Measurements from ENCODE around the gene DCD.

Gene DCD

DNA sequence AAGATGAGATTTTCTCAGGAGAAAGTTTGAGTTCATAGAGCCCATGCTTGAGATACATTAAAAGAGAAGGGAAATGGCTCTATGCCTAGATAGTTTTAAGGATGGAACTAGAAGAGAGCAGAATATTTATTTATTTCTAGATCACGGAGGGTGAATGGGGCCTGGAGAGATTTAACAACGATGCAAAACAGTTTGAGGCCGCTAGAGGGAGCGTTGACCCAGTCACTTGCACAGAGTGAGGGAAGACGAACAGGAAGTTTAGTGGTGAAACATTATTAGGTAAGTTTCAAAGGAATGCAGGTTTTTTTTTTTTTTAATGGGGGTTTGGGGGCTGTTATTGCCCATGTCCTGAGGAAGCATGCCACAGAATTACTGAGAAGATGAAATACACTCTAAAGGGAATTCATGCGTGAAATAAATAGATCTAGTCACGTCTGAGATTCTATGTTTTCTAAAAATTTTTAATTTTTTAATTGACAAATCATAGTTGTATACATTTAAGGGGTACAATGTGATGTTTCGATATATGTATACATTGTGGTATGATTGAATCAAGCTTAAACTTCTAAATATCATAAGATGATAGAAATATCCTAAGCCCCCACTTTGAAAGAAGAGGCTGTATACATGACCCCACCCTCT lies 44.9 kb downstream of the DCD start:
- peak; percentile 76 to 91 (median 88) for DNase-seq
- peaks cover 0 to 2% (median 0%) of the 10 kb centered on the region in 5 experiments for H3K27me3 ChIP-seq (replicated peaks in 2 of 5; ENCODE audit: control insufficient read depth in 4 of 5, insufficient read depth in 5 of 5, low read length in 4 of 5)
- CTCF ChIA-PET: interaction anchor here (0.6 to 4.7 kb wide), 9 partner anchors 10 to 100 kb away, joined by 3 to 20 read pairs (median 5); no protein-coding TSS in a partner anchor
- no peak overlapping the region for H3K27ac ChIP-seq (ENCODE audit: insufficient read depth in 1 of 2, low read depth in 1 of 2, low read length in 2 of 2, poor library complexity in 1 of 2, severe bottlenecking in 2 of 2)
- no peaks in the 10 kb centered on the region for H3K4me1 ChIP-seq (ENCODE audit: control extremely low read depth in 1 of 4, control insufficient read depth in 4 of 4, insufficient read depth in 4 of 4, low read length in 3 of 4)
- 0% methylated on average over 4 of the region's 8 CpGs for WGBS (ENCODE audit: insufficient coverage)
- no peaks in the 10 kb centered on the region for H3K36me3 ChIP-seq (ENCODE audit: control insufficient read depth in 4 of 4, insufficient read depth in 4 of 4, low read length in 3 of 4)
- POLR2A ChIA-PET: interaction anchor here (0.6 kb wide), 1 partner anchor 375 kb away, joined by 5 read pairs; no protein-coding TSS in a partner anchor
- no peak overlapping the region for H3K4me3 ChIP-seq (ENCODE audit: control insufficient read depth in 1 of 7, extremely low read depth in 1 of 7, insufficient read depth in 4 of 7, low read depth in 2 of 7, low read length in 6 of 7)
- H3K9me3 ChIP-seq (ENCODE audit: control extremely low read depth in 1 of 5, control insufficient read depth in 4 of 5, insufficient read depth in 2 of 5, low read depth in 1 of 5, low read length in 4 of 5): no peaks in the 10 kb centered on the region

DNA sequence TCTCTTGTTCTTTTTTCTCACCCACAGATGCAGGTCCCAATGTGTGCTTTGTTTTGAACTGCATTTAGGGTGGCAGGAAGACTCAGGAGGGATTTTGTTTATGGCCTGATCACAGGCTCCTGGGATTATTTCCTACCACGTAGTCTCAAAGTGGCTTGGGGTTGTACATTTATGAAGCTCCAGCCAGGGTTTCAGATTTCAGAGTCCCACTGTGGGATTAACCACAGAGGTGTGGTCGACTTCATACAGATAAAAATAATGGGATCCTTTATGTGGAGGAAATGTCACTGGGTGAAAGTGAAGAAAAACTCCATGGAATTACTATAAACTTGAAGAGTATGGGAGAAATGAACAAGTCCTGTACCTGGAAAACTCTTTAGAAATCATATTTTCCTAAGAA lies 45.5 kb downstream of the DCD start:
- CTCF ChIA-PET: interaction anchor here (0.8 to 2.3 kb wide), 7 partner anchors 10 to 56 kb away, joined by 3 to 11 read pairs (median 4); no protein-coding TSS in a partner anchor
- H3K9me3 ChIP-seq (ENCODE audit: control extremely low read depth in 1 of 5, control insufficient read depth in 4 of 5, insufficient read depth in 2 of 5, low read depth in 1 of 5, low read length in 4 of 5): no peaks in the 10 kb centered on the region
- H3K36me3 ChIP-seq (ENCODE audit: control insufficient read depth in 4 of 4, insufficient read depth in 4 of 4, low read length in 3 of 4): no peaks in the 10 kb centered on the region
- H3K4me3 ChIP-seq (ENCODE audit: control insufficient read depth in 1 of 7, extremely low read depth in 1 of 7, insufficient read depth in 4 of 7, low read depth in 2 of 7, low read length in 6 of 7): no peak overlapping the region
- POLR2A ChIA-PET: interaction anchor here (0.6 kb wide), 1 partner anchor 376 kb away, joined by 5 read pairs; no protein-coding TSS in a partner anchor
- no peak for DNase-seq
- 100% methylated on average over 1 of the region's 2 CpGs for WGBS (ENCODE audit: insufficient coverage)
- H3K27ac ChIP-seq (ENCODE audit: insufficient read depth in 1 of 2, low read depth in 1 of 2, low read length in 2 of 2, poor library complexity in 1 of 2, severe bottlenecking in 2 of 2): no peak overlapping the region
- H3K27me3 ChIP-seq (replicated peaks in 2 of 5; ENCODE audit: control insufficient read depth in 4 of 5, insufficient read depth in 5 of 5, low read length in 4 of 5): peaks cover 0 to 2% (median 0%) of the 10 kb centered on the region in 5 experiments
- no peaks in the 10 kb centered on the region for H3K4me1 ChIP-seq (ENCODE audit: control extremely low read depth in 1 of 4, control insufficient read depth in 4 of 4, insufficient read depth in 4 of 4, low read length in 3 of 4)

DNA sequence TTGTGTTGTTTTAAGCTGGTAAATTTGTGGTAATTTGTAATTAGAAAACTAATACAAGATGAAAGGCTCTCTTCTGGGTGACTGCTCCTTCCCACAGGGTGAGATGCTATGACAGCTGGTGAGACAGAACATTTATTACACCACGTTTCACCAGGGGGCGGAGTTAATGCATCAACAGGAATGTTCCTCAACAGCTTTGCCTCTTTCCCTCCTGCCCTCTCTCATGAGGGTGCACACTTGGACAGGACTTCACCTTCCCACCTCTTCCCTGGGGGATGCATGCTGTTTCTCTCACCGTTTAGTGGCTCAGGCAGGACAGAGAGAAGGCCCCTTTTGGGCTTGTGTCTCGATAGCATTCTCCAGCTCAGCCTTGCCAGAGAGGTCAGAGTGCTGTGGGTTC lies 46.3 kb downstream of the DCD start:
- peak in 1 of 3 donors; percentile 17 for DNase-seq
- Histone ChIP-seq H3K27me3 (replicated peaks in 2 of 5; ENCODE audit: control insufficient read depth in 4 of 5, insufficient read depth in 5 of 5, low read length in 4 of 5) (peaks cover 0 to 2% (median 0%) of the 10 kb centered on the region in 5 experiments), H3K9me3 (ENCODE audit: control extremely low read depth in 1 of 5, control insufficient read depth in 4 of 5, insufficient read depth in 2 of 5, low read depth in 1 of 5, low read length in 4 of 5) (no peaks in the 10 kb centered on the region), H3K4me3 (ENCODE audit: control insufficient read depth in 1 of 7, extremely low read depth in 1 of 7, insufficient read depth in 4 of 7, low read depth in 2 of 7, low read length in 6 of 7) (no peak overlapping the region), H3K27ac (ENCODE audit: insufficient read depth in 1 of 2, low read depth in 1 of 2, low read length in 2 of 2, poor library complexity in 1 of 2, severe bottlenecking in 2 of 2) (no peak overlapping the region), H3K36me3 (ENCODE audit: control insufficient read depth in 4 of 4, insufficient read depth in 4 of 4, low read length in 3 of 4) (no peaks in the 10 kb centered on the region), H3K4me1 (ENCODE audit: control extremely low read depth in 1 of 4, control insufficient read depth in 4 of 4, insufficient read depth in 4 of 4, low read length in 3 of 4) (no peaks in the 10 kb centered on the region)
- 62% methylated on average over 4 of the region's 4 CpGs for WGBS (ENCODE audit: insufficient coverage)
- POLR2A ChIA-PET: no interaction called here
- CTCF ChIA-PET: interaction anchor here (0.8 to 2.3 kb wide), 9 partner anchors 8 to 85 kb away, joined by 3 to 11 read pairs (median 3); no protein-coding TSS in a partner anchor

DNA sequence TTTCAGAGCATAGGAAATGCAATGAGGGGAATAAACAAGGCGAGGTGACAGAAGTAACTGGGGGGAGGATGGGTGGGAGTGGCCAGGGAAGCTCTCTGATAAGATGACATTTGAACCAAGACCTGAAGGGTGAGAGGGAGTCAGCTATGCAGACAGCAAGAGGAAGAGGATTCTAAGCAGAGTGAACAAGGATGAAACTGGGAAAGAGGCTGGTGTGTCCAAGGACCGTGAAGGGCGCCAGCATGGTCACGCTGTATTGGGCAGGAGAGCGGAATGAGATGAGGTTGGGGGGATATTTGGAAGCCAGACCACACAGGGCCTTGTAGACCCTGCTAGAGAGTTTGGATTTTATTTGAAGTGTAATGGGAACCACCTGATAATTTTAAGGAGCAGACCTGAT lies 49.2 kb downstream of the DCD start:
- ChIA-PET CTCF (interaction anchor here (0.6 to 6.3 kb wide), 11 partner anchors 8 to 473 kb away, joined by 3 to 52 read pairs (median 4); no protein-coding TSS in a partner anchor), POLR2A (no interaction called here)
- Histone ChIP-seq H3K27ac (ENCODE audit: insufficient read depth in 1 of 2, low read depth in 1 of 2, low read length in 2 of 2, poor library complexity in 1 of 2, severe bottlenecking in 2 of 2) (no peak overlapping the region), H3K4me1 (ENCODE audit: control extremely low read depth in 1 of 4, control insufficient read depth in 4 of 4, insufficient read depth in 4 of 4, low read length in 3 of 4) (no peaks in the 10 kb centered on the region), H3K4me3 (ENCODE audit: control insufficient read depth in 1 of 7, extremely low read depth in 1 of 7, insufficient read depth in 4 of 7, low read depth in 2 of 7, low read length in 6 of 7) (no peak overlapping the region), H3K36me3 (ENCODE audit: control insufficient read depth in 4 of 4, insufficient read depth in 4 of 4, low read length in 3 of 4) (no peaks in the 10 kb centered on the region), H3K9me3 (ENCODE audit: control extremely low read depth in 1 of 5, control insufficient read depth in 4 of 5, insufficient read depth in 2 of 5, low read depth in 1 of 5, low read length in 4 of 5) (no peaks in the 10 kb centered on the region), H3K27me3 (replicated peaks in 2 of 5; ENCODE audit: control insufficient read depth in 4 of 5, insufficient read depth in 5 of 5, low read length in 4 of 5) (peaks cover 0 to 4% (median 0%) of the 10 kb centered on the region in 5 experiments)
- WGBS (ENCODE audit: insufficient coverage): 91% methylated on average over 5 of the region's 5 CpGs
- DNase-seq: no peak

DNA sequence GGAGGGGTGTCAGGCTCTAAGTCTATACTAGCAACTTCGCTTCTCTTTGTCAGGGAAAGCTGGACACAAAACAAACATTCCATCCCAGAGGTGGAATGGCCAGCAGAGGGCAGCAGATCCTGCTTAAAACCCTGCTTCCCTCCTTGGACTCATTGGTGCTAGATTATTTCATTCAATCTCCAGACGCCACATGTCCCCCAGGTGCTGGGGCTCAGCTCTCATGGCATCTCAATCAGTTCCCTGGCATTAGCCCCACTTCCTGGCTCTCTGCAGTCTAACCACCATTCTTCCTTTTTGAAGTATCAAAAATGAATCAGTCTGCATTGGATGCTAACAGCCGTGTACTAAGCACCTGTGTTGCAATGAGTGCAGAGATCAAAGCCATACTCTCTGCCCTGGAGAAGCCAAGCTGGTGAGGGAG lies 51.6 kb downstream of the DCD start:
- Histone ChIP-seq H3K9me3 (ENCODE audit: control extremely low read depth in 1 of 5, control insufficient read depth in 4 of 5, insufficient read depth in 2 of 5, low read depth in 1 of 5, low read length in 4 of 5) (no peaks in the 10 kb centered on the region), H3K27me3 (replicated peaks in 2 of 5; ENCODE audit: control insufficient read depth in 4 of 5, insufficient read depth in 5 of 5, low read length in 4 of 5) (peaks cover 0 to 12% (median 0%) of the 10 kb centered on the region in 5 experiments), H3K36me3 (ENCODE audit: control insufficient read depth in 4 of 4, insufficient read depth in 4 of 4, low read length in 3 of 4) (no peaks in the 10 kb centered on the region), H3K4me3 (ENCODE audit: control insufficient read depth in 1 of 7, extremely low read depth in 1 of 7, insufficient read depth in 4 of 7, low read depth in 2 of 7, low read length in 6 of 7) (no peak overlapping the region), H3K4me1 (ENCODE audit: control extremely low read depth in 1 of 4, control insufficient read depth in 4 of 4, insufficient read depth in 4 of 4, low read length in 3 of 4) (no peaks in the 10 kb centered on the region), H3K27ac (ENCODE audit: insufficient read depth in 1 of 2, low read depth in 1 of 2, low read length in 2 of 2, poor library complexity in 1 of 2, severe bottlenecking in 2 of 2) (no peak overlapping the region)
- DNase-seq: peak; percentile 48 to 65 (median 57)
- 42% methylated on average over 3 of the region's 3 CpGs for WGBS (ENCODE audit: insufficient coverage)
- ChIA-PET CTCF (interaction anchor here (0.8 to 6.3 kb wide), 19 partner anchors 9 to 365 kb away, joined by 3 to 52 read pairs (median 4); partner anchors contain the start of gene PPP1R1A), POLR2A (no interaction called here)

DNA sequence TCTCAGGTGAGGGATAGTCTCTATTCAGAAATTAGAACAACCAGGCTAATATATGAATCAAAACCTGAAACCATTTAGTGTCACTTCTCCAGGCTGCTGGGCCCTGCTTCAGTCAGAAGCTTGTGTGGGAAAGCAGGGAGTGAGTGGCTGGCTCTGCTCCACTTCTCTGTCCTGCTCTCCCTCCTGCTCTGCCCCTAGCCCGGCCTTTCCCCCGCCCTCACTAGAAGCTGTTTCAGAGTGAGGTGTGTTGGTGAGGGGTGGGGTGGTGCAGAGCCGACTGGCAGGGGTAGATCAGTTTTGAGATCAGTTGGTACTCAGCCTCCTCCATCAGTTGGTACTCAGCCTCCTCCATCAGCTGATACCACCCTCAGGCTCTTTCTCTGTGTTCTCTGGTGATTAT lies 52.7 kb downstream of the DCD start:
- ChIA-PET CTCF (interaction anchor here (1.4 to 6.3 kb wide), 9 partner anchors 8 to 46 kb away, joined by 3 to 52 read pairs (median 7); partner anchors contain the start of gene PPP1R1A), POLR2A (no interaction called here)
- no peaks in the 10 kb centered on the region for H3K4me1 ChIP-seq (ENCODE audit: control extremely low read depth in 1 of 4, control insufficient read depth in 4 of 4, insufficient read depth in 4 of 4, low read length in 3 of 4)
- H3K27ac ChIP-seq (ENCODE audit: insufficient read depth in 1 of 2, low read depth in 1 of 2, low read length in 2 of 2, poor library complexity in 1 of 2, severe bottlenecking in 2 of 2): no peak overlapping the region
- DNase-seq: no peak
- no peaks in the 10 kb centered on the region for H3K9me3 ChIP-seq (ENCODE audit: control extremely low read depth in 1 of 5, control insufficient read depth in 4 of 5, insufficient read depth in 2 of 5, low read depth in 1 of 5, low read length in 4 of 5)
- peaks cover 0 to 13% (median 3%) of the 10 kb centered on the region in 5 experiments for H3K27me3 ChIP-seq (replicated peaks in 2 of 5; ENCODE audit: control insufficient read depth in 4 of 5, insufficient read depth in 5 of 5, low read length in 4 of 5)
- H3K36me3 ChIP-seq (ENCODE audit: control insufficient read depth in 4 of 4, insufficient read depth in 4 of 4, low read length in 3 of 4): no peaks in the 10 kb centered on the region
- no CpG with 5 or more reads among the region's 3 CpGs for WGBS (ENCODE audit: insufficient coverage)
- no peak overlapping the region for H3K4me3 ChIP-seq (ENCODE audit: control insufficient read depth in 1 of 7, extremely low read depth in 1 of 7, insufficient read depth in 4 of 7, low read depth in 2 of 7, low read length in 6 of 7)
